ENCODE measurements around the gene PLCB4.

GRCh38 chr20:9491324-9491723 is 422.4 kb downstream of the PLCB4 start:
- TF ChIP-seq CTCF (IDR thresholded peaks at IDR 0.05) (no peak), EP300 (IDR thresholded peaks at IDR 0.05) (no peak)
